Tibial nerve (tissue), 4 donors: ENCODE data around the gene CIDEC. TPM values are rescaled to one million over a fixed set of nuclear protein-coding genes. Genes with fewer than 3 reads are reported as not detected.

Experiments used
- DNase-seq, 2 donors: peaks; one replicate each; pipeline ENCODE4 v3.0.0-alpha.2; 2019; ENCODE audit warnings: low spot score in 2 of 2
- H3K27ac ChIP-seq, 4 donors: fragments of 200-600 bp; sonication (generic) in 3 of 4; one replicate each; pipeline ENCODE4 v1.5.1; 2017 to 2019; ENCODE audit warnings: mild to moderate bottlenecking in 1 of 4
- H3K27me3 ChIP-seq, 2 donors: fragments of 200-600 bp; sonication (generic) in 1 of 2; one replicate each; pipeline versions ENCODE4 v1.5.1 to v1.6.0; 2017 to 2019
- H3K36me3 ChIP-seq, 3 donors: fragments of 200-600 bp; sonication (generic); one replicate each; pipeline ENCODE4 v1.5.1; 2018 to 2019
- H3K4me1 ChIP-seq, 4 donors: fragments of 200-600 bp; sonication (generic) in 3 of 4; one replicate each; pipeline ENCODE4 v1.5.1; 2017 to 2019
- H3K4me3 ChIP-seq, 4 donors: fragments of 200-600 bp; sonication (generic) in 3 of 4; one replicate each; pipeline ENCODE4 v1.5.1; 2017 to 2019; ENCODE audit warnings: mild to moderate bottlenecking in 1 of 4, moderate library complexity in 1 of 4
- H3K9me3 ChIP-seq, 4 donors: fragments of 200-600 bp; sonication (generic) in 3 of 4; one replicate each; pipeline ENCODE4 v1.5.1; 2017 to 2019
- EP300 ChIP-seq, 2 donors: sonication (generic); formaldehyde crosslinking; IDR thresholded peaks; one replicate each; pipeline ENCODE4 v1.6.1; 2017; ENCODE audit warnings: antibody characterized with exemption in 2 of 2, mild to moderate bottlenecking in 1 of 2
- POLR2A ChIP-seq, 2 donors: fragments of 450-650 bp; IDR thresholded peaks; one replicate each; pipeline ENCODE4 v1.6.1; 2017; ENCODE audit warnings: antibody characterized with exemption in 2 of 2, mild to moderate bottlenecking in 2 of 2, moderate library complexity in 2 of 2
- WGBS, 2 donors: methylation state at CpG; one replicate each; pipeline ENCODE4 v1.1.5; 2018; 5-methylcytosine and 5-hydroxymethylcytosine counted together
- total RNA-seq, 4 donors: library from RNA; depleted of rRNA; stranded (reverse); fragments of >200 nt; gene quantifications; one replicate each; pipeline ENCODE4 v1.1.0, GENCODE V29; 2016
- TF ChIP-seq, protein P1 (sequence below), 5 experiments: fragments of 200-600 bp in 3 of 5; fragments of 450-650 bp in 2 of 5; sonication (generic) in 3 of 5; IDR thresholded peaks; one replicate each; pipeline ENCODE4 v1.5.1; 2016 to 2019; ENCODE audit warnings: antibody characterized with exemption in 5 of 5, mild to moderate bottlenecking in 3 of 5, moderate library complexity in 2 of 5

The CIDEC gene
- total RNA-seq, 4 donors from 2014 or later: 72.4 to 380 (median 174) TPM

DNA sequence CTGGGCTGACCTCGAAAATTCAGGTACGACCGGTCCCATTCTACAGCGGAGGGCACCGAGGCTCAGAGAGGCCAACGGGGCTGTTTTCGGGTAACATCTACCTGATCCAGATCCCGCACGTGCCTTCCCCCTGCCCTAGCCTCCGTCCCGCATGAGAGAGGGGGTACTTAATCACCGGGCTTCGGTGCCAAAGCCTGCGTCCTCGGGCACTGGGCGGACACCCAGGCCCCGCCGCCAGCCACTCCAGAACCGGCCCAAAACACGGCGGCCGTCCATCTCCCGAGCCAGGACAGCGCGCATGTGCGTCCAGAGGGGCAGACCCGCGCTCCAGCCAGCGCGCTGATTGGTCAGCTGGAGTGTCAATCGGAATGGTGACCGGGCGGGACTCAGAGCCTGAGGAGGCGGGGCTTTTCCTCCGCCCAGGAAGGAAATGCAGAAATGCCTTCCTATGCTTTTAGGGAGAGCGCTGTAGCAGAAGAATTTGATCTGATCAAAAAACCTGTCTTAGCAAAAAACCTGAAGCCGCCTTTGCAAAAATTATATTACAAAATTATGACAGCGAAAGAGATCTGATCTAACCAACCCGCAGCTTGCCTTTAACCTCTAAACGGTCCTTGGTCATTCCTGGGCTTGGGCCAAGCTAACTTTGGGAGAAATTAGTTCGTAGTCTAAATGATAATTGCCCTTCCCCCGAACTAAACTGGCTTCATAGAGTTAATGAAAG is 36.2 kb downstream of the CIDEC start, which contains the start of gene RPUSD3:
Gene RPUSD3 (minus strand): TSS at position 294 of the 724 bp plus-strand sequence. CDS start 18 bp downstream, at position 276.
- Histone ChIP-seq H3K4me3 (peak within 1 kb of the TSS; percentile 60 to 85 (median 77)), H3K27me3 (no peaks in the 10 kb centered on the region), H3K9me3 (no peaks in the 10 kb centered on the region), H3K4me1 (peaks cover 0 to 16% (median 9%) of the 10 kb centered on the region in 4 donors), H3K27ac (peak within 1 kb of the TSS; percentile 37 to 90 (median 80)), H3K36me3 (peaks cover 0 to 32% (median 15%) of the 10 kb centered on the region in 3 donors)
- DNase-seq: peak; percentile 98 to 99
- 0 to 1% methylated on average over 28 to 41 of the region's 42 CpGs for WGBS, 2 donors
- TF ChIP-seq EP300 (IDR thresholded peaks at IDR 0.05) (peak in 1 of 2 donors; percentile 92), POLR2A (IDR thresholded peaks at IDR 0.05) (peak in 1 of 2 donors; percentile 84)
- TF ChIP-seq, protein P1, sequence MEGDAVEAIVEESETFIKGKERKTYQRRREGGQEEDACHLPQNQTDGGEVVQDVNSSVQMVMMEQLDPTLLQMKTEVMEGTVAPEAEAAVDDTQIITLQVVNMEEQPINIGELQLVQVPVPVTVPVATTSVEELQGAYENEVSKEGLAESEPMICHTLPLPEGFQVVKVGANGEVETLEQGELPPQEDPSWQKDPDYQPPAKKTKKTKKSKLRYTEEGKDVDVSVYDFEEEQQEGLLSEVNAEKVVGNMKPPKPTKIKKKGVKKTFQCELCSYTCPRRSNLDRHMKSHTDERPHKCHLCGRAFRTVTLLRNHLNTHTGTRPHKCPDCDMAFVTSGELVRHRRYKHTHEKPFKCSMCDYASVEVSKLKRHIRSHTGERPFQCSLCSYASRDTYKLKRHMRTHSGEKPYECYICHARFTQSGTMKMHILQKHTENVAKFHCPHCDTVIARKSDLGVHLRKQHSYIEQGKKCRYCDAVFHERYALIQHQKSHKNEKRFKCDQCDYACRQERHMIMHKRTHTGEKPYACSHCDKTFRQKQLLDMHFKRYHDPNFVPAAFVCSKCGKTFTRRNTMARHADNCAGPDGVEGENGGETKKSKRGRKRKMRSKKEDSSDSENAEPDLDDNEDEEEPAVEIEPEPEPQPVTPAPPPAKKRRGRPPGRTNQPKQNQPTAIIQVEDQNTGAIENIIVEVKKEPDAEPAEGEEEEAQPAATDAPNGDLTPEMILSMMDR (IDR thresholded peaks at IDR 0.05): no peak

DNA sequence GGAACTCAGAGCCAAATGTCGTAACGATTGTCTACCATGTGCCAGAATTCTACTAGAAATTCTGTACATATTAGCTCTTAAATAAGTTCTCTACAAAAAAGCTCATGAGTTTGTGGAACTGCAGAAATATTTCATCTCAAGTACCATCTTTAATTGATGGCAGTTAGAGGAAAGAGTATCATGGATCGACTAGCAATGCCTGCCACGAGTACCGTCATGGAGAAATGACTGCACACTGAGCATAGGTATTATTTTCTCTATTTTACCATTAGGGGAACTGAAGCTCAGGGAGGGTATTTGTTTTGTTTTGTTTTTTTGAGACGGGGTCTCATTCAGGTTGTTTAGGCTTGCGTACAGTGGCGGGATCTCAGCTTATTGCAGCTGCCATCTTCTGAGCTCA is 39.0 kb downstream of the CIDEC start:
- TF ChIP-seq EP300 (IDR thresholded peaks at IDR 0.05) (no peak), POLR2A (IDR thresholded peaks at IDR 0.05) (no peak)
- TF ChIP-seq, protein P1 (IDR thresholded peaks at IDR 0.05): no peak
- Histone ChIP-seq H3K27ac (no peak overlapping the region), H3K9me3 (no peaks in the 10 kb centered on the region), H3K36me3 (peaks cover 0 to 57% (median 15%) of the 10 kb centered on the region in 3 donors), H3K4me3 (no peak overlapping the region), H3K27me3 (no peaks in the 10 kb centered on the region), H3K4me1 (peaks cover 0 to 16% (median 9%) of the 10 kb centered on the region in 4 donors)
- 74 to 80% methylated on average over 8 of the region's 8 CpGs for WGBS, 2 donors
- DNase-seq: no peak

DNA sequence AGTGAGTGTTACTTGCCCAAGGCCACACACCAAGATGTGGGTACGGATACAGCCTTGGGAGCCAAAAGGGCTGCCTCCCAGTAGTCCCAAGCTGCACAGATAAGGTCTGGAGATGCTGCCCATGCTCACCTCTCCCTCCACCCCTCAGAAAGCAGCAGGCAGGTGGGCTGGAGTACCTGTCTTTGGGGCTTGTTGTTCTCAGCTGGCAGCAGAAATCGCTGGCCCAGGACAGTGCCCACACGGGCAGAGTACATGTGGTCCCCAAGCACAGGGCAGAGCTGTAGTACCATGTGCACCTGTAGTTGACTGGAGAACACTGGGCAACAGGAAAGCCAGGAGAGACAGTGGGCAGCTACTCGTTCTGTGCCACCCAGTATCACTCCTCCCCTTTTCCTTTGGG is 41.2 kb downstream of the CIDEC start:
- 71 to 74% methylated on average over 4 of the region's 4 CpGs for WGBS, 2 donors
- TF ChIP-seq EP300 (IDR thresholded peaks at IDR 0.05): no peak
- TF ChIP-seq POLR2A (IDR thresholded peaks at IDR 0.05): no peak
- Histone ChIP-seq H3K27me3 (no peaks in the 10 kb centered on the region), H3K4me3 (no peak overlapping the region), H3K27ac (no peak overlapping the region), H3K4me1 (peaks cover 0 to 12% (median 9%) of the 10 kb centered on the region in 4 donors), H3K36me3 (peaks cover 0 to 79% (median 22%) of the 10 kb centered on the region in 3 donors), H3K9me3 (no peaks in the 10 kb centered on the region)
- DNase-seq: no peak

DNA sequence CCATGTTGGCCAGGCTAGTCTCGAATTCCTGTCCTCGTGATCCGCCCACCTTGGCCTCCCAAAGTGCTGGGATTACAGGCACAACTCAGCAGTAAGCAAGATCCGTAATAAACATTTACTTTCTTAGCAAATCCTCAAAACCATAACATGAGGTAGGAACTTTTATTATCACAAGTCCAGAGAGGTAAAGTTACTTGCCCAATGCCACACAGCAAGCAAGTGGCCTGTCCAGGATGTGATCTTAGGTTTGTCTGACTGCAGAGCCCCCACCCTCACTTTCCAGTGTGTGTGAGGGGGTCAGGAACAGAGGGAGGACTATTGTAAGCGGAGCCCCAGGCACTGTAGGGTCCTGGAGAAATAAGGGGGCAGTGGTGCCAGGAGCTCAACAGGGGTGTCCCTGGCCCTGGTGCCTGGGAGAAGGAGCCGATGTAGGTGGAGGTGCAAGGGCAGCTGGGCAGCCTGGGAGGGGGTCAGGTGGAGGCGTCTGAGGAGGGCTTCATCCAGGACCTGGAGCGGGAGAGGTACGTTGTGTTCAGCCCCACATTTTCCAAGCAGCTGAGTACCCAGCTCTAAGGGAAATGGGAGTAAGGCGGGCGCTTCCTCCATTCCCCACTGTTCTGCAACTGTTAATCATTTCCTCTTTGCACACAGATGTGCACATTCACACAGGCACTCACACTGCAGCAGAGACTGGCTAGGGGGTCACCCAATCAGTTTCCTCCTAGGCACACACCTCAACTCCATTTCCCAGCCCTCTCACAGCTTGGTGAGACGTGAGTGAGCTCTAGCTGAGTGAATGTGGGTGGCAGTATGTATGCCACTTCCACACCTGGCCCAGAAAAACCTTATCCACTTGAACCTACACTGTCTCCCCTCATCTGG is 42.1 kb downstream of the CIDEC start:
- no peaks in the 10 kb centered on the region for H3K9me3 ChIP-seq
- no peak for DNase-seq
- TF ChIP-seq, protein P1 (IDR thresholded peaks at IDR 0.05): no peak
- no peak for TF ChIP-seq EP300 (IDR thresholded peaks at IDR 0.05)
- no peak for TF ChIP-seq POLR2A (IDR thresholded peaks at IDR 0.05)
- H3K4me1 ChIP-seq: peaks cover 0 to 7% (median 6%) of the 10 kb centered on the region in 4 donors
- H3K36me3 ChIP-seq: peaks cover 0 to 88% (median 22%) of the 10 kb centered on the region in 3 donors
- no peak overlapping the region for H3K4me3 ChIP-seq
- no peaks in the 10 kb centered on the region for H3K27me3 ChIP-seq
- no peak overlapping the region for H3K27ac ChIP-seq
- 77 to 80% methylated on average over 12 of the region's 12 CpGs for WGBS, 2 donors

DNA sequence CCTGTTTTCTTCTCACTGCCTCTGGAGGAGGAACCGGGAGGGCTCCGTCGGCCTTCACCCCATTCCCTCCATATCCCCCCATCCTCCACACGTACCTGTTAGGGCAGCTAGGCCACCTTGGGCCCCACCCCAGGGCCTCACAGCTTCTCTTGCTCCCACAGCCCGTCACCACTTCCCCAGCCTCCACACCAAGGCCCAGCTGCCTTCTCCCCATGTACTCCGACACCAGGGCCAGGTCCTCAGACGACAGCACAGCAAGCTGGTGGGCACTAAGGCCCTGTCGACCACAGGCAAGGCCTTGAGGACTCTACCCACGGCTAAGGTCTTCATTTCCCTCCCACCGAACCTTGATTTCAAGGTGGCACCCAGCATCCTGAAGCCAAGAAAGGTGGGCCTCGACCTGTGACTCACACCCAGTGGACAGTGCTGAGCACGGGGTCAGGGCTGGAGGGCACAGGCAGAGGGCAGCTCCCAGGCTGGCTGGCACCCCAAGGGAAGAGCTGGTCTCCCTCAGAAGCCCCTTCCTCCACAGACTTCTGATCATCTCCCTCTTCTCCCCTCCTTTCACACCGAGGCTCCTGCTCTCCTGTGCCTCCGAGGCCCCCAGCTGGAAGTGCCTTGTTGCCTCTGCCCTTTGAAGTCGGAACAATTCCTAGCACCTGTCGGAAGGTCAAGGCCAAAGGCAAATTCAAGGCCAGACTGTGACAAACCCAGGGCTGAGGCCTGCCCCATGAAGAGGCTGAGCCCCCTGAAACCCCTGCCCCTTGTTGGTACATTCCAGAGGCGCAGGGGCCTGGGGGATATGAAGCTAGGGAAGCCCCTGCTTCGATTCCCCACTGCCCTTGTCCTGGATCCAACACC is 45.3 kb downstream of the CIDEC start:
- no peaks in the 10 kb centered on the region for H3K27me3 ChIP-seq
- H3K36me3 ChIP-seq: peaks cover 0 to 96% (median 11%) of the 10 kb centered on the region in 3 donors
- TF ChIP-seq POLR2A (IDR thresholded peaks at IDR 0.05): no peak
- TF ChIP-seq, protein P1 (IDR thresholded peaks at IDR 0.05): no peak
- no peak for TF ChIP-seq EP300 (IDR thresholded peaks at IDR 0.05)
- H3K4me1 ChIP-seq: no peaks in the 10 kb centered on the region
- DNase-seq: no peak
- 76 to 77% methylated on average over 18 of the region's 18 CpGs for WGBS, 2 donors
- H3K4me3 ChIP-seq: no peak overlapping the region
- no peaks in the 10 kb centered on the region for H3K9me3 ChIP-seq
- no peak overlapping the region for H3K27ac ChIP-seq
